OCI-LY1 (cell line): ENCODE measurements around the gene MN1.

ENCODE experiments used
- H2AFZ ChIP-seq: fragments of 200-600 bp; sonication (generic), shearing (Covaris generic); 2 replicates; pipeline ENCODE4 v1.6.0; 2014; ENCODE audit warnings: antibody characterized with exemption, mild to moderate bottlenecking, low read length
- H3F3A ChIP-seq: fragments of 200-600 bp; sonication (generic), shearing (Covaris generic); 2 replicates; pipeline ENCODE4 v1.6.0; 2014; ENCODE audit warnings: mild to moderate bottlenecking, antibody characterized with exemption, low read length, moderate library complexity; ENCODE audit not compliant: insufficient read depth
- H3K27ac ChIP-seq: fragments of 200-600 bp; sonication (generic); 2 replicates; pipeline ENCODE4 v1.5.1; 2014; ENCODE audit warnings: low read length, mixed run types, mild to moderate bottlenecking, low read depth; ENCODE audit not compliant: poor library complexity, severe bottlenecking
- H3K27me3 ChIP-seq: fragments of 200-600 bp; sonication (generic); 2 replicates; pipeline ENCODE4 v1.6.0; 2014; ENCODE audit warnings: antibody characterized with exemption, mild to moderate bottlenecking, low read length, moderate library complexity; ENCODE audit not compliant: insufficient read depth
- H3K36me3 ChIP-seq: fragments of 200-600 bp; sonication (generic); 2 replicates; pipeline ENCODE4 v1.6.1; 2014; ENCODE audit warnings: mild to moderate bottlenecking, antibody characterized with exemption, low read length, moderate library complexity, mixed read lengths; ENCODE audit not compliant: insufficient read depth
- H3K4me1 ChIP-seq: fragments of 200-600 bp; sonication (generic); 2 replicates; pipeline ENCODE4 v1.5.1; 2014; ENCODE audit warnings: mild to moderate bottlenecking, low read length, moderate library complexity; ENCODE audit not compliant: insufficient read depth, severe bottlenecking
- H3K4me2 ChIP-seq: fragments of 200-600 bp; sonication (generic), shearing (Covaris generic); 2 replicates; pipeline ENCODE4 v1.6.1; 2014; ENCODE audit warnings: low read length
- H3K4me3 ChIP-seq: fragments of 200-600 bp; sonication (generic); 2 replicates; pipeline ENCODE4 v1.5.1; 2014; ENCODE audit warnings: low read length, low read depth, mild to moderate bottlenecking, mixed read lengths; ENCODE audit not compliant: poor library complexity, severe bottlenecking
- H3K79me2 ChIP-seq: fragments of 200-600 bp; shearing (Covaris generic); 2 replicates; pipeline ENCODE4 v1.6.1; 2016; ENCODE audit warnings: mixed run types, low read length, mixed read lengths; ENCODE audit not compliant: insufficient read depth
- H3K9ac ChIP-seq: fragments of 200-600 bp; sonication (generic), shearing (Covaris generic); 2 replicates; pipeline ENCODE4 v1.6.1; 2014; ENCODE audit warnings: mild to moderate bottlenecking, low read length, mixed read lengths
- H3K9me2 ChIP-seq: fragments of 200-600 bp; sonication (generic), shearing (Covaris generic); 2 replicates; pipeline ENCODE4 v1.6.1; 2014; ENCODE audit warnings: low read depth, mild to moderate bottlenecking, low read length, mixed read lengths
- H3K9me3 ChIP-seq: fragments of 200-600 bp; shearing (Covaris generic); 2 replicates; pipeline ENCODE4 v1.6.1; 2014; ENCODE audit warnings: low read length, mixed read lengths
- H4K20me1 ChIP-seq: fragments of 200-600 bp; sonication (generic), shearing (Covaris generic); 2 replicates; pipeline ENCODE4 v1.6.0; 2016; ENCODE audit warnings: mild to moderate bottlenecking, low read length; ENCODE audit not compliant: insufficient read depth
- CTCF ChIP-seq: fragments of 200-600 bp; sonication (generic), shearing (Covaris generic); IDR thresholded peaks from 2 replicates; pipeline ENCODE4 v1.5.1; 2017; ENCODE audit warnings: mild to moderate bottlenecking, antibody characterized with exemption, low read length, moderate library complexity, mixed read lengths
- EZH2 ChIP-seq: fragments of 200-600 bp; sonication (generic), shearing (Covaris generic); IDR thresholded peaks from 2 replicates; pipeline ENCODE4 v1.8.0; 2017; ENCODE audit warnings: borderline replicate concordance, mixed run types, mild to moderate bottlenecking, antibody characterized with exemption, low read length, moderate library complexity, mixed read lengths

MN1 gene

DNA sequence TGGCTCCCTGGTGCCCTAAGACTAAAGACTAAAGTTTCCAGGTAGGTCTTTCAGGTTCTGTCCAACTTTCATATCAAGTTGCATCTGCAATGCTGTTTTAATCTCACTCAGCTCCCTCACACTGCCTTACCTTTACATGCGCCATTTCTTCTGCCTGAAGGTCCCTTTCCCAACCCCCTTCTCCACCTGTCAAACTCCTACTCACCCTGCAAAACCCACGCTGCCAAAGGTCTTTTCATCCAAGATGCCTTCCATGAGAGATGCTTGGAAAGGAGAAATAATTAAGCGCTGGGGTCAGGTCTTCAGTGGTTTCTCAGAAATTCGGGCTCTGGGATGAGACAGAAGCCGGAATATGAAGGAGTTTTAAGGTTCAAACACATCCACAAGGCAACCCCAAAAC is 95.1 kb downstream of the MN1 start:
- Histone ChIP-seq H3K4me1 (no peaks in the 10 kb centered on the region), H3K27ac (no peak overlapping the region), H3K9me3 (no peaks in the 10 kb centered on the region), H3K79me2 (no peaks in the 10 kb centered on the region), H3F3A (no peaks in the 10 kb centered on the region), H2AFZ (no peak overlapping the region), H4K20me1 (no peaks in the 10 kb centered on the region), H3K4me3 (no peak overlapping the region), H3K4me2 (no peak overlapping the region), H3K27me3 (no peaks in the 10 kb centered on the region), H3K9me2 (no peaks in the 10 kb centered on the region), H3K9ac (no peak overlapping the region), H3K36me3 (no peaks in the 10 kb centered on the region)
- TF ChIP-seq EZH2 (no peak), CTCF (no peak)

DNA sequence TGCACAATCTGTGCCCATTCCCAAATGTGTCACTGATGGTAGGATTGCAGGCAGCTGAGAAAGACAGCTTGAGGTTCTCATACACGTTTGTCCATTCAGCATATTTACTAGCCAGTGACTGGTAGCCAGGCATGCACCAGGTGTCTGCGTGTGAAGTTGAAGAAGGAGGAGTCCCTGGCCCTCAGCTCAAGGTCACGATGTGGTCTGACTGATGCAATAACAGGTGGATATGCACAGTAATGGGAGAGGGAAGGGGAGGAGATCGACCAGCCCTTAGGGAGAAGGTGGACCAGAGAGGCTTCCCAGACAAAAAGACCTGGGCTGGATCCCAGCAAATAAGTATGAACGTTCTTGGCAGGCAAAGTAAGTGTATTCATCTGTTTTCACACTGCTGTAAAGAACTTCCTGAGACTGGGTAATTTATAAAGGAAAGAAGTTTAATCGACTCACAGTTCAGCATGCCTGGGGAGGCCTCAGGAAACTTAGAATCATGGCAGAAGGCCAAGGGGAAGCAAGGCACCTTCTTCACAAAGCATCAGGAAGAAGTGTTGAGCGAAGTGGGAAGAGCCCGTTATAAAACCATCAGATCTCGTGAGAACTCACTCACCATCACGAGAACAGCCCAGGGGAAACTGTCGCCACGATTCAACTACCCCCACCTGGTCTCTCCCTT is 96.0 kb downstream of the MN1 start:
- no peaks in the 10 kb centered on the region for H4K20me1 ChIP-seq
- no peaks in the 10 kb centered on the region for H3K79me2 ChIP-seq
- H3K36me3 ChIP-seq: no peaks in the 10 kb centered on the region
- H3K4me2 ChIP-seq: no peak overlapping the region
- H2AFZ ChIP-seq: no peak overlapping the region
- no peak overlapping the region for H3K9ac ChIP-seq
- H3K4me1 ChIP-seq: no peaks in the 10 kb centered on the region
- H3F3A ChIP-seq: no peaks in the 10 kb centered on the region
- H3K9me2 ChIP-seq: no peaks in the 10 kb centered on the region
- H3K9me3 ChIP-seq: no peaks in the 10 kb centered on the region
- TF ChIP-seq CTCF: no peak
- TF ChIP-seq EZH2: no peak
- H3K27me3 ChIP-seq: no peaks in the 10 kb centered on the region
- no peak overlapping the region for H3K27ac ChIP-seq
- H3K4me3 ChIP-seq: no peak overlapping the region

- H3K79me2 ChIP-seq: no peaks in the 10 kb centered on the region
- no peak overlapping the region for H3K9ac ChIP-seq
- no peaks in the 10 kb centered on the region for H3K27me3 ChIP-seq
- no peak overlapping the region for H3K27ac ChIP-seq
- no peak overlapping the region for H3K4me2 ChIP-seq
- no peak overlapping the region for H2AFZ ChIP-seq
- H3K4me3 ChIP-seq: no peak overlapping the region
- no peaks in the 10 kb centered on the region for H4K20me1 ChIP-seq
- no peaks in the 10 kb centered on the region for H3K4me1 ChIP-seq
- H3K9me3 ChIP-seq: no peaks in the 10 kb centered on the region
- H3K9me2 ChIP-seq: no peaks in the 10 kb centered on the region
- H3K36me3 ChIP-seq: no peaks in the 10 kb centered on the region
- no peaks in the 10 kb centered on the region for H3F3A ChIP-seq
- no peak for TF ChIP-seq CTCF
- no peak for TF ChIP-seq EZH2
Observed at GRCh38 chr22:27704581-27704980, 97.0 kb downstream of the MN1 start.
